SHP77 treated with DMSO at 0.1 percent for 48 hours (cell line): Measurements from ENCODE around the gene ASAP2.

Experiments
- DNase-seq: peaks from one replicate; lab custom pipeline; 2025; lab: John Stamatoyannopoulos, UW

ASAP2 gene

DNA sequence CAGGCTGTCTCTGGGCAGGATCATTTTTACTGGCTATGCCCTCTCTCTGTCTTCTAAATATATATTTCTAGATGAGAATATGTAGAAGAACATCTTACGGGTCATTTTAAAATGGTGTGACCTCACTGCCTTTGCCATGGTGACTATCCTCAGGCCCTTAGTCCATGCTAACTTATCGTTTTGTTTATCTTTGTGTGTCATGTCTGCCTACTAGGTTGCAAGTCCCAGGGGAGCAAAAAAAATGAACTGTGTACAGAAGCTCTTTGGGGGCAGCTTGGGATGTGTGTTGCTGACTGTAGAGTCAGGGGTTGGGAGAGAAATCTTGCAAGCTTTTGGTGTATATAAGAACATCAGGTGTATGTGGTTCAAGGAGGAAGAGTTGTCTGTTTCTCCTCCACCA, 227.9 kb downstream of the ASAP2 start:
- DNase-seq = no peak

DNA sequence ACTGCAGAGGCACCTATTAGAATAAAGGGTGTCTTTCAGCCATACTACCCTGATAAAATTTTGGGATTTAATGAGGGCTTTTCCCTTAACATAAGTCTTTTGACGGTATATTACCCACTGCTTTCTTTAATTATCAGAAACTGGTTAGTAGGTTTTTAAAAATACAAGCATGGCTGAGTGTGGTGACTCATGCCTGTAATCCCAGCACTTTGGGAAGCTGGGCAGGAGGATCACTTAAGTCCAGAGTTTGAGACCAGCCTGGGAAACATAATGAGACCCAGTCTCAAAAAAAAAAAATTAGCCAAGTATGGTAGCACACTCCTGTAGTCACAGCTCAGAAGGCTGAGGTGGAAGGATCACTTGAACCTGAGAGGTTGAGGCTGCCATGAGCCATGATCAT, 232.9 kb downstream of the ASAP2 start:
- no peak for DNase-seq

DNA sequence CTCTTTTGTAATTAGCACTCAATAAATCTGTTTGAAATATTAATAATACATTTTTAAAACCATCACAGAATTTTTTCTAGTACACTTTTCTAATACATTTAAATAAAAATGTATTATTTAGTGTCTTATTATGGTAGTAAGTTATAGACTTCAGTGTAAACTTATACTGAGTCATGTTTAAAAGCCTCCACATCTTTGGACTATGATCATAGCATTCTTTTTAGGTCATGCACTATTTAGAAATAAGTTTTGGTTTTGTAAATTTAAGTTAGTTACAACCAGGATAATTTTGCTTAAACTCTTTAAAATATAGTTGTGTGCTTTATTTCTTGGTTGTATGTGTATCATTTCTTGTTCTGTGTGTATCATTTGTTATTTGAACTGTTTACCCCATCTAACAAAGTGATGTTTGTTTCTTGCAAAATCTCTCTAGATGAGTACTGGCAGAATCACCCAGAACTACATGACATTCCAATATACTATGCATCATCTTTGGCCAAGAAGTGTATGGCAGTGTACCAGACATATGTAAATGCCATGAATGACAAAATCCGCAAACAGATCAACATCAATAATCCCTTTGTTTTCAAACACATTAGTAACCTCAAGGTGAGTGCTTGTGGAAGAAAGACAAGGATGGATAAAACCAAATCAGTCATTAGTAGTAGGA, 233.6 kb downstream of the ASAP2 start:
- no peak for DNase-seq

DNA sequence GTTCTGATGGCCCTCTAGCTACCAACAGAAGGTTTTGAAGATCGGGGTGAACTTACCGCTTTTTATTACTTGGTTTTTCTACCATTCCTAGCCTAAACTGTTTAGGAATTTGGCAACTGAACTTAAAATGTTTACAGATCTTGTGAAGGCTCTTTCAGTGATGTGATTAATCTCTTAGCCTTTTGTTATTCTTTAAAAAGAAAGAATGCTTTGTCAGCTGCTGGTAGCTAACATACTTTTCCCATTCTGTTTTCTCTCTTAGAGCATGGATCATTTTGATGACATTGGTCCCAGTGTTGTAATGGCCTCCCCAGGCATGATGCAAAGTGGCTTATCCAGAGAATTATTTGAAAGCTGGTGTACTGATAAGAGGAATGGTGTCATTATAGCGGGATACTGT, 234.9 kb downstream of the ASAP2 start:
- DNase-seq = no peak

DNA sequence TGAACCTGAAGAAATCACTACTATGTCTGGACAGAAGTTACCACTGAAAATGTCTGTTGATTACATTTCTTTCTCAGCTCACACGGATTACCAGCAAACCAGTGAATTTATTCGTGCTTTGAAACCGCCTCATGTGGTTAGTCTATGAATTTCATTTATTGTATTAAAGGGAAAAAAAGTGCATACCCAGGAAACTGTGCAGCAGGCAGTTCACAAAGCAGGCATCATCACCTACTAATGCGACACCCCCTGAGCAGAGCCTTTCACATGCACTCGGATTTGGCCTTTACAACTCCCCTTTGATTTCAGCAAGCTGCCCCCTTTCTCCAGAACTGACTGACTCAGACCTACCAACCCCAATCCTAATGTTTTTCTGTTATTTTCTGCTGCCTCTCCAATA, 236.9 kb downstream of the ASAP2 start:
- DNase-seq = no peak

DNA sequence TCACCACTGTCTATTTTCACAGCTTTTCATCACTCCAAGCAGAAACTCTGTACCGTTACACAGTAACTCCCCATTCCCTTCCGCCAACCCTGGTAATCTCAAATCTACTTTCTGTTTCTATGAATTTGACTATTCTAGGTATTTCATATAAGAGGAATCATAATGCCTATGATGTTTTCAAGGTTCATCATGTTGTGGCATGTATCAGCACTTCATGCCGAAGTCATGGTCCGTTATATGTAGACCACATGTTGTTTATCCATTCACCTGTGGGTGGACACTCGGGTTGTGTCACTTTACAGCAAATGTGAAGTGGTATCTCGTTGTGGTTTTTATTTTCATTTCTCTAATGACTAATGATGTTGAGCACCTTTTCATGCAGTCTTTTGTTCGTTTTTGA, 238.5 kb downstream of the ASAP2 start:
- no peak for DNase-seq

DNA sequence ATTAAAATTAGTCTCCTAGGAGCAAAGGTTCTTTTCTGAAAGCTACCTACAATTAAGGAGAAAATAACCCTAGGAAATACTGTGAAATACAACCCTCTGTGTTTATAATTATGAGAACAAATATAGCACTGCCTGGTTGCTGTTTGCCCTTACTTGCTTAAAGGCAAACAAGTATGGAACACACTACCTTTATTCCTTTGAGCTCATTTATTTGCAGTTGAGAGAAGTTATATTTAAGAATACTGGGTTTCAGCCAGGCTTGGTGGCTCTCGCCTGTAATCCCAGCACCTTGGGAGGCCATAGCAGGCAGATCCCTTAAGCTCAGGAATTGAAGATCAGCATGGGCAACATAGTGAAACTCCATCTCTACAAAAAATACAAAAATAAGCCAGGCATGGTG, 244.6 kb downstream of the ASAP2 start:
- DNase-seq = no peak
